GM18507 (cell line): Measurements from ENCODE around the gene CALML5.

Experiments used
- DNase-seq: peaks from one replicate; pipeline ENCODE4 v3.0.0; 2011; ENCODE audit warnings: low read depth; ENCODE audit not compliant: insufficient read length; ENCODE audit errors: extremely low spot score
- FAIRE-seq: peaks from 2 replicates; lab custom pipeline; 2011; peaks lifted over from hg19 to GRCh38; lab: Jason Lieb, UNC

Gene CALML5

DNA sequence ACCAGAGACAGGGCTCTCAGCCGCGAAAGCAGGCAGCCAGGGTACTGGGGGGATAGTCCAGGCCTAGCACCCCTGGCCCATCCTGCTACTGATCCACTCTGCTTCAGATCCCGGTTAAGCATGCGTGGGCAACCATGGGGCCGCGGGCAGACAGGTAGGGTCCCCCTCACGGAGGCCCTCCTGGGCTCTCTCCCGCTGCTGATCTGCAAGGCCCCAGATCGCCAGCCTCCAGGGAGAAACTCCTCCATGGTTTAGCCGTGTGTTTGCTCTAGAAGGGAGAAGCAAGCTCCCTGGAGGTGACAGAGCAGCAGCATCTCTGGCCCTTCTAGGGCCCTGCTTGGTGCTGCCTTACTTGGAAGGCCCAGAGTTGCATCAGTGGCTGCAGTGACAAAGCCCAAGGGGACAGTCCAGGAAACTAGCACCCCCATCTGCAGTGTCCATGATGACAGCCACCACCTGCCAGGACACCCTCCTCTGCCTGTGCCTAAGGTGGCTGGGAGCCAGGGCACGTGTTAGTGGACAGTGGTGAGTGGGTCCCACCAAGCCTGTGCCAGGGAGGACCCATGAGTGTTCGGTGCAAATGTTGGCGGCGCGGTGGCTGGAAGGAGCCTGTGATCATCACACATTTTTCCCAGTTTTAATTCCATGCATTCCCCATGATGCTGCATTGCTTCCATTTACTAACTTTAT is 29.2 kb downstream of the CALML5 start:
- DNase-seq, result no peak
- FAIRE-seq, result no peak

DNA sequence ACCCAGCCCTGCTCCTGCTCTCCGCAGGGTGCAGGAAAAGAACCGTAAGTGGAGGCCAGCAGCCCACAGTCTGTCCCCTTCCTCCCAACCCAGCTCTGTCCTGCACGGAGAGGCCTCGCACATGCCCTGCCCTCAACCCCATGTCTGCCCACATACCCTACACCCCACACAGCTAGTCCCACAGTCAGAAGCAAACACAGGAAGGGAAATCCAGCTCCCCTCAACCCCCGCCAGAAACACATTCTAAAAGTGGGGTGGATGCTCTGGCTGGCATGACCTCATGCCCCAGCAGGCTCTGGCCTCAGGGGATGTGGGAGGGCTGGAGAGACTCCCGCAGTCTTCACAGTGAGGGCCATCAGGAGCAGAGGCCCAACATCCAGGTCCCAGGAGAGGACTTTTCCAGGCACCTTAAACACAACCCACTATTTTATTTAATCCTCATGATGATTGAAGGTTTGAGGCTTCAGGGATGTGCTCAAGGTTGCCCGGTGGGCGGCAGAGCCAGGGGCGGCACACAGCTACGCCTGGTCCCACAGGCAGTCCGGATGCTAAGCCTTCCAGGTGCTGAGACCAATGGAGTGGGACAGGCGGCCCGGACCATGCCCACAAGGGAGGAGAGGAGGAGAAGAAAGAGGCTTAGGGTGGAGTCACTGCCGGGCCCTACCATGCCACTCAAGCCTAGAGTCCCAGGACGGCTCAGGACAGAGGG is 29.9 kb downstream of the CALML5 start:
- FAIRE-seq, result no peak
- DNase-seq, result no peak

DNA sequence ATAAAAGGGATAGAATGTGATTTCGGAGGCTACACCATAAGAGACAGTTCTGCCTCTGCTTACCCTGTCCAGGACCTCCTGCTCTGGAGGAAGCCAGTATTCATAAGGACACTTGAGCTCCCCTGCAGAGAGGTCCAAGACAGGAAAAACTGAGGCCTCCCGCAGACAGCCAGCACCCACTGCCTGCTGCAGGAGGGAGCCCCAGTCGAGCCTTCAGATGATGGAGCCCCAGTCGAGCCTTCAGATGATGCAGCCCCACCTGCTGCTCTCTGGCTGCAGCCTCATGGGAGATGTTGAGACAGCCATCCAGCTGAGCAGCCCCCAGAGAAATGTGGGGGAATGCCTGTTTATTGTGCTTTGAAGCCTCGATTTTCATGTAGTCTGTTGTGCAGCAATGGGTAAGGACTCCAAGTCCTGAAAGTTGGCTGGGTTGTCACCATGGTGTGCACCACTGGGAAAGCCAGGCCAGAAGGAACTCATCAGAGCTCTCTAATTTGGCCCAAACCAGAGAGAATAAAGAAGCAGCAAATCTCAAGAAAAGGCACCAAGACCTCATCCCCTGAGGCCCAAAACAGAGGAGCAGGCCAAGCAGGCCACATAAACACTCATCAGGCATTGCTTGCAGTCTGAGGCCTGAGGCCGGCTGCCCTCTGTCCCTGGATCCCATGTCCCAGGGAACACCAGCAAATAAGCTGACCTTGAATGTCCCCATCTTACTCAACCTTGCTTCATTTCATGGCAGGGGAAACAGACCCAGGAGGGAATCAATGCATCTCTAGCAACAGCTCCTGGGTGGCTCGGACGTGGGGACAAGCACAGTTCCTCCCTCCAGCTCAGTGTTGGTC is 30.9 kb downstream of the CALML5 start:
- DNase-seq (no peak), FAIRE-seq (no peak)

DNA sequence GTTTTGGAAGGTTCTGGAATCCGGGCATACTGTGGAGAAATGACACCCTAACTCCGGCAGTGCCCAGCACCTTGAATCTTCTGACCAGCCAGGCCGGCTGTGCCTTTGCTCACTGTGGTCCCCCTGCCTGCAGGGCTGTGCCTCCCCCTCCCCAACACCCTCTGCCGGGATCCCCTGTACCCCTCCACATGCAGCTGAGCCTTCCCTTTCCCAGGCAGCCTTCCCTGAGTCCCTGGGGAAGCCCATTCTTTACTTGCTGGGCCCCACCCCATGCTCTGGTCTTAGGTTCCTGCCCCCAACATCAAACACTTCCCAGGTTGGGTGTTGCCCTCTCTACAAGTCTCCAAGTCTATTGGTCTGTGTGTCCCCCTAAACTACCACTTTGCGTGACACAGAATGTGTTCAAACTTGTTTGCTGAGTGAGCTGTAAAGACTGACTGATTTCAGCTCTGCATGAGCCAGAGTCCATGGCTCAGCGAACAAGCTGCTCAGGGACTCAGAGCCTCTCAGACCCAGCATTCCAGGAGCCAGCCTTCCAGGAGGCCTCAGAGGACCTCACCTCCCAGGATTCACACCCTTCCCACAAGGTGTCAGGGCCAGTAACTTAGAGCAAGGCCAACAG is 31.6 kb downstream of the CALML5 start:
- FAIRE-seq (no peak), DNase-seq (no peak)

DNA sequence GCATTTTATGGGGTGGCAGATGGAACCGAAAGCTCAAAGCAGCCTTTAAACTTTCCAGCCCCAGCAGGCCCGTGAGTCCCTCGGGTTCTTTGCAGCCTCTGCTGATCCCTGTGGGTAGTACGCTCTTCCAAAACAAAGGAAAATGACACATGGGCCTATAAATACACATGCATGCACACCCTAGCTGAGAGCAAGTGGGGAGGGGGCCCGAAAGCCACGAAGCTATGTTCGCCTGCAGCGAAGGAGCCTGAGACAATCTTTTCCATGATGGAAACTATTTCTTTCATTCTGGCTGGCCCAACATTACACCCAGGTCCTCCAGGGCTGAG is 32.2 kb downstream of the CALML5 start:
- no peak for FAIRE-seq
- no peak for DNase-seq

DNA sequence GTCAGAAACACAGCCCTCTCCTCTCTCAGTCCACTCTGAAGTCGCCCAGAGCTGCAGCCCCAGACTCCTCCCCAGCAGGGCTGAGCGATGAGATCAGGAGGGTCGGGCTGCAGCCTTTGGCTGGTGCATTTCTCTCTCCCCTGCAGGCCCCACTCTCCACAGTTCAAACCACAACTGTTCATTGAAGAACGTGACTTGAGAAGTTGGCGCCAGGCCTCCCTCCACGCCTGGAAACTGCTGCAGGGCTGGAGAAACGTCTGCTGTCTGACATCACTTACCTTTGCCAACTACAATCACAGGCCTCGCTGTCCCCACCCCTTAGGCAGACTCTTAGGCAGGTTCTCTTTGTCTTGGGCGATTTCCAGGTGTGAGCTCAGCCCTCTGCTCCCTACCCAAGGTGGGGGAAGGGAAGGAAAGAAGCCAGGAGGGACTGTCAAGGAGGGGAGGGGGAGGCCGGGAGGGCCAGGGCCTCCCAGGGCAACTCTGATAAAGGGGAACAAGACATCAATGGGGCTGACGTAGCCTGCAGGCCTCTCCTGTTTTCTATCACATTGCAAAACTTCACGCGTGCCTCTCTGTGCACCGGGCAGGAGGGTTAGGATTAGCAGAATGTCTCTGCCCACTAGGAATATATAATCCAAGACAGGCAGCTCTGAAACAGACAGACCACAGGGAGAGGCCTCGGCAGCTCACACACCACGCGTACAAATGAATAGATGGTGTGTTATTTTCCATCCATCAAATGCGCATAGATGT is 32.7 kb downstream of the CALML5 start:
- no peak for FAIRE-seq
- no peak for DNase-seq

DNA sequence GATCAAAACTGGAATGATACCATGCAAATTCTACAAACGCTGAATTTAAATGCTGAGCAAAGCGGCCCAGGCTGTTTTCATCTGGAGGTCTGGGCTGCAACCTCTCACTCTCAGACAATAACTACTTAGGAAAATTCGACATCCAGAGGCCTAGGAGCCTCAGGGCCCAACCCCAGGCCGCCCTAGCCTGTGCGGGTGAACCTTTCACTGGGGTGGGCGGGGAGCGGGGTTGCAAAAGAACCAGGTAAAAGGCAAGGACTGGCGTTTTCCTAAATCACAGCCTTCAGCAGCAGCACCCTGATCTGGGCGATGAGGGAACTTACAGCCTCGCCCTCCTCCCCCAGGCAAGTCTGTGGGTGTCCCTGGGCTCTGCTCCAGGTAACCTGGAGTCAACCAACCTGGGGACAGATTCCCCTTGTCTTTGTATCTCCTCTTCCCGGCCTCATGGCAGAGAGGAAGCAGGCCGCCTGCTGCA is 33.4 kb downstream of the CALML5 start:
- DNase-seq, result no peak
- FAIRE-seq, result no peak

DNA sequence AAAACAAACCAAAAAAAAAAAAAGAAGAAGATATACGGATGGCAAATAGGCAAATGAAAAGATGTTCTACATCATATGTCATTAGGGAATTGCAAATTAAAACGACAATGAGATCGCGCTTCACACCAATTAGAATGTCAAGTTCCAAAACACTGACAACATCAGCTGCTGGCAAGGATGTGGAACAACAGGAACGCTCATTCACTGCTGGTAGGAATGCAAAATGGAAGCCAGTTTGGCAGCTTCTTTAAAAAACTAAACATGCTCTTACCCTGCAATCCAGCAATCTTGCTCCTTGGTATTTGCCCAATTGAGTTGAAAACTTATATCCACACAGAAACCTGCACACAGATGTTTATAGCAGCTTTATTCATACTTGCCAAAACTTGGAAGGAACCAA is 34.8 kb downstream of the CALML5 start:
- FAIRE-seq (no peak), DNase-seq (no peak)

DNA sequence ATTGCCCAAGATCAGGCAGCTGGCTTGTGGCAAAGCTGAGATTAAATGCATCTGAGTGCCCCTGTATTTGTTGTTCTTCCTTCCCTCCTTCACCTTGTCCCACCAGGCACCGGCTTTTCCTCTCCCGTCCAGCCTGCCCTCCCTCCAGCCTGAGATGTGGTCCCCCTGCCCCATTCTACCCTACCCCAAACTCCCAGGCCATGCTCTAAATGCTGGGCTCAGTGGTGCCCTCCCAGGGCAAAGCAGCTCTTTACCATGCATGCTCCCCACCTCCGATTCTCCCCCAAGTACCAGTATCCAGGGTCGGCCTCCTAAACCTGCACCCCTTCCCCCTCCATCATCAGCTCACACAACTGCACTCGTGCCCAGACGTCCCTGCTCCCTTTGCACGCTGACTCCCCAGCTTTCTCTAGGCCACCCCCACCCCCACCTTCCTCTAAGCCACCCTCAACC is 36.5 kb downstream of the CALML5 start:
- no peak for FAIRE-seq
- DNase-seq, result no peak

DNA sequence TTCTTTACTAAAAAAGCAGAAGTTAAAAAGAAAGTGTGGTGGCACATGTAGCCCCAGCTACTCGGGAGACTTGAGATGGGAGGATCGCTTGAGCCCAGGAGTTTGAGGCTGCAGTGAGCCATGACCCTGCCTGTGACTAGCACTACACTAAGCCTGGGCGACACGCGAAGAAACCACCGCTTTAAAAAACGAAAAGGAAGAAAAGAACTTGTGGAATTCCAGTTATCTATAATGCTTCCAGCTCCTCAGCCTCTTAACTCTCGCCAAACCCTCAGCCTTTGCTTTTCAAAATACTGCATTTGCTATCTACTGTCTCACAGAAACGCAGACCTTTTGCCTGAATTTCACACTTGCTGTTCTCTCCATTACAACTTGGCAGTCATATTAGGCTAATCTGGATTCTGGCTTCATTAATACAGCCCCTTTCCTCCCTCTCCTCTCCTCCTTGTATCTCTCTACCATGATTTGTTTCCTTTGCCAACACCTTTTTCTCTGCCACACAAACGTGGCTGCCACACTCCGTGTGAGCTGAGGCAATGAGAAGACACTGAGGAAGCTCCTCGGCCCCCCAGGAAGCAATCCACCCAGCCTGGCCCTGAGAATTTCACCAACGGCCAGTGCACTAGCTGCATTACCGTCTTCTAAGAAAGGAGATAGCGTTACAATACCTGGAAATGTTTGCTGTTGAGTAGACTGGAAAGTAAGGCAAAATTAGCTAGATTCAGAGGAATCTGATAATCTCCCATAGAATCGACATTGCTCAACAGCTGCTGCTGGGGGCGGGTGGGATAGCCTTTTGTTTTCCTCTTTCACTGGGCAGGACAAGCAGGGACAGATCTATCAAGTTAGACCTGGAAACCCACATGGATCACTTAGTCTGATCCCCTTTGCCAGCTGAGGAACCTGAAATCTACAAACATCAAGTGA is 37.2 kb downstream of the CALML5 start:
- no peak for FAIRE-seq
- DNase-seq, result no peak

DNA sequence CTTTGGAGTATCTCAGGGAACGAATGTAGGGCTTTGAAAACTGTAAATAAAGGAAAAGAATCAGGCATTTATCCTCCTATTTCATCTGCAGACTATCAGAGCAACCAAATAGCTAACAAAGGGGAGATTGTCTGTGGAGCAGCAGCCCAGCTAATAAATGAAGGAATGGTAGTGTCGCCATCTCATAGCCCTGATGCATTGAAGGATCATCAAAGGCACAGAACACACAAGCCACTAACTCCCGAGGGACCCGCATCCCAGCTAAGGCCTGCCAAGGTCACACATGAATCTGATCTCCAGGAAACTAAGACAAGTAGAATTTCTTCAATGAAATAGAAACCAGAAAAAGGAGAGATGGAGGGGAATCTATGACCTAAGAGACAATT is 38.2 kb downstream of the CALML5 start:
- FAIRE-seq (no peak), DNase-seq (no peak)

DNA sequence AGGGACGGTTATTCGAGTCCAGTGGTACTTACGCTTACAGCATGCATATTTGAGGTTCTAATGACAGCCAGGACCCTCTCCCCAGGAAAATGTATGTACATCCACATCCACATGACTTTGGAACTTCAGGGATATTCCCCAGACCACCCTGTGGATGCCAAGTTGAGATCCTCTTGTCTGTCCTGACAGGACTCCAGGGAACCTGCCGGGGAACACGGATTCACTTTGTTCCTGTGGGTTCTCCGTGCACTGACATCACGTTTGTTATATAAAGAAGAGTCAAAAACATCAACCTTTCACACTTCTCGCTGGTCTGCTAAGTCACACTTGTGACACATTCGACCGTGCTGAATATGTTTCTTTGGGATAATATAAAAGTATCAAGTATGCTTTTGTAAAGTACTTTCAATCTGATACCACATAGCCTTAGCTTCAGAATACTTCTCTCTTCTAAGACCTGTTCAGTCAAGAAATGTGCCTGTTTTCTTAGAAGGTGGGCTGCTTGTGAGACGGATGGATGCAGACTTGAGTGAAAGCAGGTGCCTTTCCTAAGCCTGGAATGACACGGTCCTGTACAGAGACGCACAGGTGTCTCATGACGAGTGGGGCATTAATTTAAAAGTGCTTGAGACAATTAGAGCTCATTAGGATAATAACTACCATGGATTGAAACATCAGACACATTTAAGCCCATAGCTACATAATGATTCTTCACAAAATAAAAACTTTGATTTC is 38.7 kb downstream of the CALML5 start:
- FAIRE-seq, result no peak

DNA sequence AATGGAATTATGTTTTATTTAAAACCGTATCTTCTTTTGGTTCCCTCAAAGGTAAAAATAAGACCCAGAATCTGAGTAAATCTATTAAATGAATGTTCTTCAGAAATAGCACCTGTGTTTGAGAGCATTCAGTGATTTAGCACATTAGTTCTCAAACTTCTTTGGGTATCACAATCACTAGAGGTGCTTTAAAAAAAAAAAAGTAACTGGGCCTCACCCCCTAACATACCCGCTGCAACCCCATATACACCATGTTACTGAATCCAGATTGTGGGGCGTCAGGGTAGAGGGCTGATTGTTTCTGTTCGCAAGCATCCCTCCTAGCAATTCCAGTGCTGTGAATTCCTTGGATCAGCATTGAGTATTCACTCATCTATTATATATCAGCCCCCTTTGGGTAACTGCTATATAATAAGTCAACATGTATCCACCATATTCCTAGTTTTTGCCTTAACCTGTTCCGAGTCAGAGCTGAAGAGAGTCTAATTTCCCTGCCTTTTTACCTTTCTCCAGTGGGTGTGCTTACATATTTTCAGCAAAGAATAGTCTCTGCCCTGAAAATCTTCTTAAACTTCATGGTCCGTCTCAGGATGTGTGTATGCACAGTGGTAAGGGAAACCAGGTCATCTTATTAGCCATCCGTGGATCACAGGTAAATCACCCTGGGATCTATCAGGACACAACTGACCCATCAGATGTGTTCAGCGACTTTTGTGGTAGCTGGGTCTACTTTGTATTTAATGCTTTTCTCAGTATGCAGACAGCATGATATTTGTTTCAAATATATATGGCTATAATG is 40.2 kb downstream of the CALML5 start:
- FAIRE-seq (no peak), DNase-seq (no peak)

More for the DNA sequence above, 38.7 kb downstream of the CALML5 start:
- DNase-seq, result no peak

DNA sequence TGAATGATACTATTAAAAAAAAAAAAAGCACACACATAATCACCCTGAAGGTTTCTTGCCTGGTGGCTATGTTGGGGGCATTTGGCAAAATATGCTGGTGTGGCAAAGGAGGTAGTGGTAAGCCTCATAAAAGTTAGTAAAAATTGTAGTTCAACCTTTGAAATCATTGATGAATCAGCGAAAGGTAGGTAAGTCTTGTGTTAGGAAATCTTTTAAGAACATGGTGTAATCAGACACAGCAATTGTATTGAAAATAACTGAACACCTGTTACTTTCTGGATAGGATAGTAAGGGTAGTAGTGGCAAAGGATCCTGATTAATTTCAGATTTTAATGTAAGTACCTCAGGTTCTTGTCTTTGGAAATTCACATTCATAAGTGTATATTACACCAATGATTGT is 40.9 kb downstream of the CALML5 start:
- FAIRE-seq (no peak), DNase-seq (no peak)

DNA sequence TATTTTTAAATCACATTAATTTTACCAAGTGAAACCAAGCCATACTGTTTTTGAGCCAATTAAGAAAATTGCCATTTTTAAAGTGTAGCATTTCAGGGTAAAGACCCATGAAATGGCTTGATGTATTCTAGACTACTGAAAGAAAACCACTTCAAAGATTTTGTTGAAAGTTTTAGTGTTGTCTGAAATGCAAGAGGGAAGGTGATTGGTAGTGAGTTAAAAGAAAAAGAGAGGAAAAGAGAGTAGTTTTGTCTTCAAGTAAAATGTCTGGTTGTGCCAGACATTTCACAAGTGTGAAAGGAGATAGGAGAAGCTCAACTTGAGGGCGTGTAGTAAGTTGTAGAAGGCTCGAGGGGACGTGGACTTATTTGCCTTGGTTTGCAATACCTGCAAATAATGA is 41.6 kb downstream of the CALML5 start:
- no peak for DNase-seq
- FAIRE-seq, result no peak

DNA sequence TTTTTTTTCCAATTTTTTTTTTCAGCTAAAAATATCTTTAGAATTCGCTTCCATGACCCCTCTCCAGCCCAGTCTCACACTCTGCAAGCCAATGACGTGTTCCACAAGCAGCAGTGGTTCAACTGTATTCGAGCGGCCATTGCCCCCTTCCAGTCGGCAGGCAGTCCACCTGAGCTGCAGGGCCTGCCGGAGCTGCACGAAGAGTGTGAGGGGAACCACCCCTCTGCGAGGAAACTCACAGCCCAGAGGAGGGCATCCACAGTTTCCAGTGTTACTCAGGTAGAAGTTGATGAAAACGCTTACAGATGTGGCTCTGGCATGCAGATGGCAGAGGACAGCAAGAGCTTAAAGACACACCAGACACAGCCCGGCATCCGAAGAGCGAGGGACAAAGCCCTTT is 42.8 kb downstream of the CALML5 start:
- no peak for FAIRE-seq

More for the DNA sequence above, 42.8 kb downstream of the CALML5 start:
- DNase-seq, result no peak
